Mesenchymal stem cell (in vitro differentiated cells and primary cell): Measurements from ENCODE around the gene KRTAP9-6.
"Not testable (repeated sequence)": the region's sequence is repeated elsewhere in the genome, so short reads cannot be mapped to it uniquely, and the experiment has no call there.

Experiments
- DNase-seq: peaks from one replicate; pipeline ENCODE4 v3.0.0-alpha.2; 2013
- H2AFZ ChIP-seq: one replicate; pipeline ENCODE4 v1.6.1; 2013; ENCODE audit warnings: low read depth, mild to moderate bottlenecking, control low read depth, inconsistent platforms, low read length, moderate library complexity
- H2AK5ac ChIP-seq: 2 replicates; pipeline ENCODE4 v1.6.1; 2013; ENCODE audit warnings: low read length, moderate library complexity, mild to moderate bottlenecking, inconsistent platforms; ENCODE audit not compliant: severe bottlenecking
- H2BK120ac ChIP-seq: one replicate; pipeline ENCODE4 v1.6.1; 2013; ENCODE audit warnings: low read depth, mild to moderate bottlenecking, inconsistent platforms, low read length, moderate library complexity
- H2BK12ac ChIP-seq, 2 experiments: one replicate each; pipeline ENCODE4 v1.6.1; 2013; ENCODE audit warnings: inconsistent platforms in 2 of 2, low read length in 2 of 2, mild to moderate bottlenecking in 2 of 2, moderate library complexity in 2 of 2, control low read depth in 1 of 2
- H2BK15ac ChIP-seq: one replicate; pipeline ENCODE4 v1.6.1; 2013; ENCODE audit warnings: mild to moderate bottlenecking, low read depth, inconsistent platforms; ENCODE audit not compliant: poor library complexity, severe bottlenecking
- H2BK5ac ChIP-seq: 2 replicates; pipeline ENCODE4 v1.6.1; 2013; ENCODE audit warnings: low read depth, mild to moderate bottlenecking, low read length, control low read depth, inconsistent platforms; ENCODE audit not compliant: poor library complexity, severe bottlenecking
- H3K14ac ChIP-seq, 2 experiments: one replicate each; pipeline ENCODE4 v1.6.1; 2013; ENCODE audit warnings: inconsistent platforms in 2 of 2, low read length in 2 of 2, control low read depth in 1 of 2, mild to moderate bottlenecking in 1 of 2, moderate library complexity in 1 of 2
- H3K18ac ChIP-seq, 2 experiments: one replicate each; pipeline ENCODE4 v1.6.1; 2013; ENCODE audit warnings: inconsistent platforms in 2 of 2, low read length in 2 of 2, control low read depth in 1 of 2, low read depth in 1 of 2, mild to moderate bottlenecking in 1 of 2
- H3K23ac ChIP-seq, 2 experiments: one replicate each; pipeline ENCODE4 v1.6.1; 2013; ENCODE audit warnings: inconsistent platforms in 2 of 2, low read length in 2 of 2, mild to moderate bottlenecking in 2 of 2, moderate library complexity in 2 of 2, control low read depth in 1 of 2
- H3K27ac ChIP-seq: 2 replicates; pipeline ENCODE4 v1.5.1; 2013; ENCODE audit warnings: mild to moderate bottlenecking, moderate library complexity, low read length, control low read depth, inconsistent platforms; ENCODE audit not compliant: poor library complexity, severe bottlenecking
- H3K27me3 ChIP-seq, 2 experiments: 2 replicates each; pipeline versions ENCODE4 v1.6.1 to v1.7.0; 2013; ENCODE audit warnings: low read length in 2 of 2, mild to moderate bottlenecking in 2 of 2, moderate library complexity in 2 of 2, control low read depth in 1 of 2, inconsistent platforms in 1 of 2; ENCODE audit not compliant: control insufficient read depth in 1 of 2, insufficient read depth in 1 of 2
- H3K36me3 ChIP-seq, 2 experiments: 2 replicates each; pipeline versions ENCODE4 v1.6.1 to v1.7.0; 2013; ENCODE audit warnings: low read length in 2 of 2, control low read depth in 1 of 2, inconsistent platforms in 1 of 2, low read depth in 1 of 2, mild to moderate bottlenecking in 1 of 2; ENCODE audit not compliant: insufficient read depth in 2 of 2, control insufficient read depth in 1 of 2
- H3K4ac ChIP-seq, 2 experiments: one replicate each; pipeline ENCODE4 v1.6.1; 2013; ENCODE audit warnings: inconsistent platforms in 2 of 2, low read length in 2 of 2, mild to moderate bottlenecking in 2 of 2, moderate library complexity in 2 of 2, control low read depth in 1 of 2, low read depth in 1 of 2
- H3K4me1 ChIP-seq: 2 replicates; pipeline ENCODE4 v1.6.1; 2013; ENCODE audit warnings: low read depth, low read length, control low read depth; ENCODE audit not compliant: control insufficient read depth, insufficient read depth
- H3K4me2 ChIP-seq: 2 replicates; pipeline ENCODE4 v1.6.1; 2013; ENCODE audit warnings: low read length, mild to moderate bottlenecking, inconsistent platforms; ENCODE audit not compliant: poor library complexity, severe bottlenecking
- H3K4me3 ChIP-seq, 2 experiments: 2 replicates each; pipeline versions ENCODE4 v1.5.1 to v1.7.0; 2013; ENCODE audit warnings: low read length in 2 of 2, mild to moderate bottlenecking in 2 of 2, control low read depth in 1 of 2, low read depth in 1 of 2; ENCODE audit not compliant: insufficient read depth in 1 of 2
- H3K79me1 ChIP-seq: replicated peaks from 2 replicates; pipeline ENCODE4 v1.6.1; 2013; ENCODE audit warnings: mild to moderate bottlenecking, control low read depth, low read length, inconsistent platforms; ENCODE audit not compliant: poor library complexity, severe bottlenecking
- H3K9ac ChIP-seq: 2 replicates; pipeline ENCODE4 v1.7.0; 2013; ENCODE audit warnings: mild to moderate bottlenecking, low read length, moderate library complexity
- H3K9me3 ChIP-seq: 2 replicates; pipeline ENCODE4 v1.7.0; 2013; ENCODE audit warnings: mild to moderate bottlenecking, low read length; ENCODE audit not compliant: control insufficient read depth
- H4K8ac ChIP-seq: one replicate; pipeline ENCODE4 v1.6.1; 2013; ENCODE audit warnings: inconsistent platforms, mild to moderate bottlenecking, low read length, moderate library complexity
- H4K91ac ChIP-seq: one replicate; pipeline ENCODE4 v1.6.1; 2013; ENCODE audit warnings: mild to moderate bottlenecking, low read length, inconsistent platforms
- WGBS: methylation state at CpG from one replicate; pipeline ENCODE4 v1.1.7; 2013; ENCODE audit warnings: mixed read lengths; 5-methylcytosine and 5-hydroxymethylcytosine counted together

KRTAP9-6 gene

DNA sequence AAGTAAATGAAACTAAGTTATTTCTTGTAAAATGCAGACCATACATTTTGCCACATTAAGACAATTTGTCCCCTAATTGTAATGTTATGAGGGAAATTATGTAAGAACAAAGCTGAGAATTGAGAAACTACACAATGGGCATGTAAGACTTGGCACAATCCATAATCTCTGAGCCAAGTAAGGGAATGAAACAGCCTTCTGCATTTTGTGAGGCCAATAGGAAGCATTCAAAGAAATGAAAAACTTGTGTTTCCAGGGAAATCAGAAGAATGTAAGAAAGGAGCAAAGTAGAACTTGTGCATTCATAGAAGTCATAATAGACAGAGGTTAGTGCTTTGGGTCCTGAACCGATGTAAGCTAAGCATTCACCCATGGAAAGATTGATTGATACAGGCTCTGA, 13.9 kb upstream of the KRTAP9-6 start:
- Histone ChIP-seq H2AK5ac (no peak overlapping the region), H3K4ac (no peak overlapping the region), H3K27me3 (no peaks in the 10 kb centered on the region), H3K9me3 (no peaks in the 10 kb centered on the region), H3K79me1 (no peaks in the 10 kb centered on the region), H3K9ac (no peak overlapping the region), H3K4me2 (no peak overlapping the region), H3K27ac (no peak overlapping the region), H3K36me3 (no peaks in the 10 kb centered on the region), H4K8ac (no peak overlapping the region), H3K4me1 (no peaks in the 10 kb centered on the region), H4K91ac (no peak overlapping the region), H3K14ac (no peak overlapping the region), H2BK15ac (no peak overlapping the region), H2AFZ (no peak overlapping the region), H2BK5ac (no peak overlapping the region), H3K18ac (no peak overlapping the region), H3K23ac (no peak overlapping the region), H2BK120ac (no peak overlapping the region), H2BK12ac (no peak overlapping the region), H3K4me3 (no peak overlapping the region)
- no peak for DNase-seq
- WGBS = 88% methylated on average over 1 of the region's 1 CpG

DNA sequence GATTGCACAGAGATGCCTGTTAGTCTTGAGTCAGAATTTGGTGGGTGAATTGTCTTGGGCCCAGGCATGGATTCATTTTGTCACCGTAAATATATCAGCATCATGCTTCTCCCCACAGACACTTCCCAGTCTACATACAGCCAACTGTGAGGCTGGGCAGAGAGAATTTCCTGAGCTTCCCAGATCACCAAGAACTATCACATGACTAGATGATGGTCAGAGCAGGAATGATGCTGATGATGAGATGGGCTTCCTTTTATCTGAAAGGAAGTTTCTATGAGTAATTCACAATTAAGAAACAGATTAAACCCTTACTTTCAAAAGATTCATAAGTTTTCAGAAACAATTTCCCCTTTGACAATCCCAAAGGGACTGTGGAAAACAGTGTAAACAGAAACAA, 10.3 kb upstream of the KRTAP9-6 start:
- H2BK5ac ChIP-seq = no peak overlapping the region
- no peak overlapping the region for H3K4me2 ChIP-seq
- H2AFZ ChIP-seq = no peak overlapping the region
- H2BK15ac ChIP-seq = no peak overlapping the region
- H2BK120ac ChIP-seq = no peak overlapping the region
- H3K9ac ChIP-seq = no peak overlapping the region
- no peak overlapping the region for H3K4ac ChIP-seq
- no peak overlapping the region for H3K14ac ChIP-seq
- no peak overlapping the region for H2BK12ac ChIP-seq
- H4K8ac ChIP-seq = no peak overlapping the region
- no peaks in the 10 kb centered on the region for H3K36me3 ChIP-seq
- no peak for DNase-seq
- H3K4me1 ChIP-seq = no peaks in the 10 kb centered on the region
- whole genome bisulfite sequencing = no CpG with 5 or more reads among the region's 1 CpG
- H2AK5ac ChIP-seq = no peak overlapping the region
- no peak overlapping the region for H3K4me3 ChIP-seq
- no peak overlapping the region for H3K27ac ChIP-seq
- H3K23ac ChIP-seq = no peak overlapping the region
- H4K91ac ChIP-seq = no peak overlapping the region
- H3K79me1 ChIP-seq = no peaks in the 10 kb centered on the region
- H3K18ac ChIP-seq = no peak overlapping the region
- no peaks in the 10 kb centered on the region for H3K27me3 ChIP-seq
- H3K9me3 ChIP-seq = no peaks in the 10 kb centered on the region

DNA sequence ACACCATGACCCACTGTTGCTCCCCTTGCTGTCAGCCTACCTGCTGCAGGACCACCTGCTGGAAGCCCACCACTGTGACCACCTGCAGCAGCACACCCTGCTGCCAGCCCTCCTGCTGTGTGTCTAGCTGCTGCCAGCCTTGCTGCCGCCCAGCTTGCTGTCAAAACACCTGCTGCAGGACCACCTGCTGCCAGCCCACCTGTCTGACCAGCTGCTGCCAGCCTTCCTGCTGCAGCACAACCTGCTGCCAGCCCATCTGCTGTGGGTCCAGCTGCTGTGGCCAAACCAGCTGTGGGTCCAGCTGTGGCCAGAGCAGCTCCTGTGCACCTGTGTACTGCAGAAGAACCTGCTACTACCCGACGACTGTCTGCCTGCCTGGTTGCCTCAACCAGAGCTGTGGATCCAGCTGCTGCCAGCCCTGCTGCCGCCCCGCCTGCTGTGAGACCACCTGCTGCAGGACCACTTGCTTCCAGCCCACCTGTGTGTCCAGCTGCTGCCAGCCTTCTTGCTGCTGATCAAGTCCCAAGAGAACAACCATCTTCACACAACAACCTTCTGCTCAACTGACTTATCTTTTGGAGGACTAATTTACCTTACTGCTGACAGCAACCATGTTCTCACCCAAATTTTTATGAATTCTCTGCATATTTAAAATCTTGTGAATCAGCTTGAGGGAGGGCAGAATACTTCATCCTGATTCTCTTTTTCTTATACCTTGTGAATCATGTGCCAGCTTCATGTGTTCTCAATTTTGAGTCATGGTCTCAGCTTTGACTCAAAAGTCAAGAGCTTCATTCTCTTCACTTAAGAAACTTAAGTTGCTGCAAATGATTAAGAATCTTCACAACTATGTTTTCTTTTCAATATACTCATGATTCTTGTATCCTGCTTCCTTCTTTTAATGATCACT, 9.5 kb upstream of the KRTAP9-6 start, which contains the start of gene KRTAP9-9:
Gene KRTAP9-9, plus strand, starts transcription at position 4 of the 910 bp plus-strand sequence.
- H2BK5ac ChIP-seq, H3K4me3 ChIP-seq, H3K9ac ChIP-seq, H2BK12ac ChIP-seq, H3K9me3 ChIP-seq, H2AFZ ChIP-seq, H3K27me3 ChIP-seq, H3K18ac ChIP-seq, H3K36me3 ChIP-seq, H2BK15ac ChIP-seq, H3K4me2 ChIP-seq, H3K4ac ChIP-seq, H3K79me1 ChIP-seq, H2BK120ac ChIP-seq, H3K27ac ChIP-seq, H3K23ac ChIP-seq, H2AK5ac ChIP-seq, H4K8ac ChIP-seq, H3K4me1 ChIP-seq, DNase-seq: not testable (repeated sequence)
- WGBS = 79% methylated on average over 5 of the region's 5 CpGs
- Histone ChIP-seq H3K14ac (peak within 1 kb of the TSS in 1 of 2 experiments; percentile 11), H4K91ac (peak within 1 kb of the TSS; percentile 61)

DNA sequence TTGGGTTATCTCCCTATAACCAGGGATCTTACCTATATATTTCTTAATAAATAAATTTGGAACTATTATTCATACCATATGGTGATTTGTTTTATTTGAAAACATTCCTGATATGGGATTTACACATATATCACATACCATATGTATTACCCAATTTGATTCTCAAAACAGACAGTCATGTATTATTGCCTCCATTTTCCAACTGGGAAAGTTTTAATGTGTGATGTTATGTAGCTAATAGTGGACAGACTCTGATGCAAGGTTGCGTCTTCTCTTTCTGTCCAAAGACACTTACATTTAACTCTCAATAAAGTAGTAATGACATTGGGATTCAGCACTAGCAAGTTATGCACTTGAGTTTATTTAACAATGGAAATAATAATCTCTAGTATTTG, 8.9 kb upstream of the KRTAP9-6 start:
- no peak overlapping the region for H3K4me3 ChIP-seq
- H4K91ac ChIP-seq = no peak overlapping the region
- no peaks in the 10 kb centered on the region for H3K79me1 ChIP-seq
- H3K9me3 ChIP-seq = no peaks in the 10 kb centered on the region
- no CpG with 5 or more reads among the region's 1 CpG for WGBS
- no peak overlapping the region for H2AK5ac ChIP-seq
- H3K36me3 ChIP-seq = no peaks in the 10 kb centered on the region
- H3K9ac ChIP-seq = no peak overlapping the region
- H3K27ac ChIP-seq = no peak overlapping the region
- H3K14ac ChIP-seq = no peak overlapping the region
- H2BK120ac ChIP-seq = no peak overlapping the region
- H3K18ac ChIP-seq = no peak overlapping the region
- H3K4me1 ChIP-seq = no peaks in the 10 kb centered on the region
- no peak overlapping the region for H2BK5ac ChIP-seq
- no peak overlapping the region for H3K4ac ChIP-seq
- no peak overlapping the region for H2BK15ac ChIP-seq
- no peak overlapping the region for H3K23ac ChIP-seq
- no peak overlapping the region for H4K8ac ChIP-seq
- no peak for DNase-seq
- H3K27me3 ChIP-seq = no peaks in the 10 kb centered on the region
- no peak overlapping the region for H2BK12ac ChIP-seq
- no peak overlapping the region for H3K4me2 ChIP-seq
- no peak overlapping the region for H2AFZ ChIP-seq
